ENCODE results near the gene BCAS3. TPM values are rescaled to one million over a fixed set of nuclear protein-coding genes. Genes with fewer than 3 reads are reported as not detected.
"Not testable (repeated sequence)": the region's sequence is repeated elsewhere in the genome, so short reads cannot be mapped to it uniquely, and the experiment has no call there.

BCAS3 gene
- total RNA-seq, 1 donor from 2014 or later = 12.5 TPM

- intact Hi-C loops (cut with micrococcal nuclease) = not testable (repeated sequence)
Observed at GRCh38 chr17:60674637-60675036, 3.0 kb upstream of the BCAS3 start.

GRCh38 chr17:60675997-60676396 is 1.7 kb upstream of the BCAS3 start:
- intact Hi-C loops (cut with micrococcal nuclease) = loop anchor here (2.0 kb wide), 1 partner anchor 149 kb away; the partner anchor contains the start of gene APPBP2

- intact Hi-C loops (cut with micrococcal nuclease) = loop anchor here (1.0 to 2.0 kb wide), 3 partner anchors 77 to 285 kb away; partner anchors contain the start of genes APPBP2, PPM1D and USP32
Observed at GRCh38 chr17:60676758-60677307, 818 bp upstream of the BCAS3 start.

GRCh38 chr17:60678118-60678444 is 430 bp downstream of the BCAS3 start:
- intact Hi-C loops (cut with micrococcal nuclease) = no loop called here

DNA sequence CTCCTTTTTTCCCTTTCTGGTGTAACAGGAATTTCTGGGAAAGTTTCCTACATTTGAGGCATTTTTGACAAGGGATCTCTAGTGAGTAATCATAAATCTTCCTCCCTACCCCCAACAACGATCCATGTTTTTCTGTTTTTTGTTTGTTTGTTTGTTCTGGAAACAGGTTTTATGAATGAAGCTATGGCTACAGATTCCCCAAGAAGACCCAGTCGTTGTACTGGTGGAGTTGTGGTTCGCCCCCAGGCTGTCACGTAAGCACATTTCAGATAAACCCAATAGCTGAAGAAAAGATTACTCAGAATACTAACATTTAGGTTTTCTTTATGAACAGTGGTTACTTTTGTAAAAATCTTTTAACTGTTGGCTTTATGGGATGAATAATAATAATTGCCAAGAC is 1.6 kb downstream of the BCAS3 start:
- intact Hi-C loops (cut with micrococcal nuclease) = no loop called here

GRCh38 chr17:60680754-60681153 is 3.1 kb downstream of the BCAS3 start:
- intact Hi-C loops (cut with micrococcal nuclease) = no loop called here

- intact Hi-C loops (cut with micrococcal nuclease) = no loop called here
Observed at GRCh38 chr17:60685437-60685836, 7.8 kb downstream of the BCAS3 start.

DNA sequence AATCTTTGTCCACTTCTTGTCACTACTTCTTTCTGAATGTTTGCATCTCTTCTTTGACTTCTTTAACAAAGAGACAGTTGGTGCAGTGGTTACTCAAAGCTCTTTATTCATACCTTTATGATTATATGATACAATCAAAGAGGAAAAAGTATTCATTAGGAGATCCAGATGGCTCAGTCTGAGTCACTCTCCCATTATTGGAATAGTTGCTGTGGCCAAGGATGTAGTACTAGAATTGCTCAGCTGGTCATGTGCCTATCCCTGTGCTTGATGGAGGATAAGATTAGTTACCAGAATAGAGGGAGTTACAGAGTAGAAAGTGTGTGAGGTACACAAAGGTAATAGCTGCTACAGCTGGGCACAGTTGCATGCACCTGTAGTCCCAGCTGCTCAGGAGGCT is 18.3 kb downstream of the BCAS3 start:
- intact Hi-C loops (cut with micrococcal nuclease) = no loop called here

DNA sequence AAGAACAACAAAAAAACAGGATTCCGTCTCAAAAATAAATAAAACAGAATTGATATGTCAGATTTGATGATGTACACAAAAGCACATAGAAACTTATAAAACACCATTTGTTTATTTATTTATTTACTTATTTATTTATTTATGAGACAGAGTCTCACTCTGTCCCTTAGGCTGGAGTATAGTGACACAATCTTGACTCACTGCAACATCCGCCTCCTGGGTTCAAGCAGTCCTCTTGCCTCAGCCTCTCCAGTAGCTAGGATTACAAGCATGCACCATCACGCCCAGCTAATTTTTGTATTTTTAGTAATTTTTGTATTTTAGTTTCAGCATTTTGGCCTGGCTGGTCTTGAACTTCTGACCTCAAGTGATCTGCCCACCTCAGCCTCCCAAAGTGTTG is 21.4 kb downstream of the BCAS3 start:
- intact Hi-C loops (cut with micrococcal nuclease) = no loop called here

- intact Hi-C loops (cut with micrococcal nuclease) = no loop called here
Observed at GRCh38 chr17:60704170-60704569, 26.5 kb downstream of the BCAS3 start.

DNA sequence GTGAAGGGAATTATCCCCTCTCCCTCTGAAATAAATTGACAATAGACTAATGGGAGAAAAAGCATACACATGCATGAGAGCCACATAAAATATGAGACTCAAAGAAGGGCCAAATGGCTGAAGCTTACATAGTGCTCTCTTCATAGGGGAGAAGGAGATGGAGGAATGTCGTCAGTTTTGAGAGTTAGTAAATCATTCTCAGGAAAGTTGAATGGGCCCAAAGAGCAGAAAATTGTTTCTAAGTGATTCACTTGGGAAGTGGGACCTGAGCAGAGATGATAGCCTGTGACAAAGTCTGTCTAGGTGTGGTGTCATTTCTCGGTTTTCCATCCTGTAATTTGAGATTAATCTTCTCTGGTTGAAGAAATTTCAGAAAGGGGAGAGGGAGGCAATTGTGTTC is 35.0 kb downstream of the BCAS3 start:
- intact Hi-C loops (cut with micrococcal nuclease) = no loop called here

DNA sequence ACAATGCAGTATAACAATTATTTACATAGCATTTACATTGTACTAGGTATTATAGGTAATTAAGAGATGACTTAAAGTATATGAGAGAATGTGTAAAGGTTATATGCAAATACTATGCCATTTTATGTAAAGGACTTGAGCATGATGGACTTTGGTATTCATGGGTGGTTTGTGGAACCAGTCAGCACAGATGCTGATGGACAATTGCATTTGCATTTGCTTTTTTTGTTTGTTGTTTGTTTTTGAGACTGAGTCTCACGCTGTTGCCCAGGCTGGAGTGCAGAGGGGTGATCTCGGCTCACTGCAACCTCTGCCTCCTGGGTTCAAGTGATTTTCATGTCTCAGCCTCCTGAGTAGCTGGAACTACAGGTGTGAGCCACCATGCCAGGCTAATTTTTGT is 36.0 kb downstream of the BCAS3 start:
- intact Hi-C loops (cut with micrococcal nuclease) = no loop called here

- intact Hi-C loops (cut with micrococcal nuclease) = no loop called here
Observed at GRCh38 chr17:60716766-60717165, 39.1 kb downstream of the BCAS3 start.

- intact Hi-C loops (cut with micrococcal nuclease) = no loop called here
Observed at GRCh38 chr17:60717814-60718213, 40.2 kb downstream of the BCAS3 start.

DNA sequence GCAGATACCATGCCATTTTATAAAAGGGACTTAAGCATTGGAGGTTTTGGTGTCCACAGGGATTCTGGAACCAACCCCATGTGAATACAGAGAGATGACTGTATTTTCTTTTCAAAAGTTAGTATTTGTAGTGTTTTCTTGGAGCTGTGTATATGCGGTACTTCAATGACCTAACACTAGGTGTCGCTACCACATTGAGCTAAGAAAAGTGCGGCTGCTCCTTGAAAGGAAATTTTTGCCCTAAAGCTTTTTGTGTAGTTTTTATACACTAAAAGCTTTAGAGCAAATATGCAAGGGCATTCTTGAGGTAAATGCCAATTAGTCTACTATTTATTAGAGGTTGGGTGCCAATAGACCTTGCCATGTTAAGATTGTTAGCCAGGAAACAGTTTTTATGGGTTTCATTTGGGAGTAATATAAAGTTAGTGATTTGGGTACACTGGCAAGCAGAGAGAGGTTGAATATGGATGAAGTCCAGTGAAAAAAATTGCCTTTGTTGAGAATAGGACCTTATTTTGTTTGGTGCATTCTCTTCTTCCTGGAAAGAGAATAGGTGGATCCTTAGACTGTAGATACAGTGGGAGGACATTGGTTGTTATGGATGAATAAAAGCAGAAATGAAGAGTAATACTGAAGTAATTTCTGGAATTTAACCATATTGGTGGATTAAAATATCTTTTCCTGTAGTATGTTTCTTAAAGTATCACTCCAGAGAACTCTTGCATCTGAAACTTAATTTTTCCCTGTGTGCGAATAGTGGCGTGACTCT is 43.3 kb downstream of the BCAS3 start:
- intact Hi-C loops (cut with micrococcal nuclease) = loop anchor here (10.0 kb wide), 1 partner anchor 674 kb away; the partner anchor contains the start of gene TBX2

DNA sequence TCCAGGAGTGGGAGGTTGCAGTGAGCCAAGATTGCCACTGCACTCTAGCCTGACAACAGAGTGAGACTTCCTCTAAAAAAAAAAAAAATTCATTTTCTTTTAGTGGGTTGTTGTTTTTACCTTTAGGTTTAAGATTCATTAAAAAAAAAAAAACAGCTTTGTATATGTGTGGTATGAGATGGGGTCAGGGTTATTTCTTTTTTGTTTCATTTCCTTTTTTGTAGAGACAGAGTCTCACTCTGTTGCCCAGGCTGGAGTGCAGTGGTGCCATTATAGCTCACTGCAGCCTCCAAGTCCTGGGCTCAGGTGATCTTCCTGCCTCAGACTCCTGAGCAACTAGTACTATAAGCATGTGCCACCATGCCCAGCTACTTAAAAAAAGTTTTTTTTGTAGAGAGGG is 47.0 kb downstream of the BCAS3 start:
- intact Hi-C loops (cut with micrococcal nuclease) = loop anchor here (10.0 kb wide), 1 partner anchor 670 kb away; the partner anchor contains the start of gene TBX2

- intact Hi-C loops (cut with micrococcal nuclease) = loop anchor here (10.0 kb wide), 1 partner anchor 665 kb away; the partner anchor contains the start of gene TBX2
Observed at GRCh38 chr17:60729854-60730253, 52.2 kb downstream of the BCAS3 start.

- intact Hi-C loops (cut with micrococcal nuclease) = no loop called here
Observed at GRCh38 chr17:60730273-60730672, 52.6 kb downstream of the BCAS3 start.

GRCh38 chr17:60738287-60738686 is 60.6 kb downstream of the BCAS3 start:
- intact Hi-C loops (cut with micrococcal nuclease) = no loop called here

DNA sequence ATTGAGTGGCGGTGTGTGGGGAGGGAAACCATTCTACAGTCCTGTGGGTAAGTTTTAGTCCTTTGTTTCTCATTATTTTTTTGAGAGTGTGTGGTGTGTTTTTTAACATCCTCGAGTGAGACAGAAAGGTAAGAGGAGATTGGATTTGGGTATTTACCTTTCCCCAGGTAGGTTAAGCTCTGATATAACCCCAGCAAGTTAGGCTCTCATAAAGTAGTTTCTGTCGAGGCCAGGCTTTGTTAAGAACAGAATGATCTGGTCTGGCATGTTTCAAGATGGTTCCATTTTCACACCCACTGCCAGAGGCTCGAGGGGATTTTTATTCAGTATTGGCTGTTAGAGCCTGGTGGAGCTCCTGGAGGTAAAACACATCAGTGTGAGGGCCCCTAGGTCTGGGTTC is 62.9 kb downstream of the BCAS3 start:
- intact Hi-C loops (cut with micrococcal nuclease) = no loop called here

GRCh38 chr17:60741031-60741430 is 63.4 kb downstream of the BCAS3 start:
- intact Hi-C loops (cut with micrococcal nuclease) = no loop called here

DNA sequence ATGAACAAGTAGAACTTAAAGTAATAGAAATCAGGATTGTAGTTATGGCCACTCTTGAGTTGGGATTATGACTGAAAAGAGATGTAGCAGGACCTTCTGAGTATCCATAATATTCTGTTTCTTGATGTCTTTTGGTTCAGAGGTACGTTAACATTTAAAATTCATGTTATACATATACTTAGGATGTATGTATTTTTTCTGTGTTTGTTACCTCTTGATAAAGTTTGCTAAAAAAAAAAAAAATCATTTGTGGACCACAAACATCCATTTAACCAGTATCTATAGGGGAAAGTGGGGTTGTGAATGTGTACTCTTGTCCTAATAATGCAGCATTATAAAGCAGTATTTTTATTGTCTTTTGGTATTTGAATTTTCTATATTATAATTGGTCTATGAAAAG is 65.6 kb downstream of the BCAS3 start:
- intact Hi-C loops (cut with micrococcal nuclease) = no loop called here

GRCh38 chr17:60743799-60744198 is 66.1 kb downstream of the BCAS3 start:
- intact Hi-C loops (cut with micrococcal nuclease) = no loop called here

All from T-helper 2 cell treated with Interferon-gamma antibody and Interleukin-4, amounts not matched to agents 100 ng/mL and 5 ng/mL, for 36 hours (primary cell).